H9 (cell line): ENCODE data around the gene CACTIN. TPM values are rescaled to one million over a fixed set of nuclear protein-coding genes. Genes with fewer than 3 reads are reported as not detected.

ENCODE experiments used
- DNase-seq: peaks from one replicate; pipeline ENCODE4 v3.0.0-alpha.2; 2017
- H2AFZ ChIP-seq: one replicate; pipeline ENCODE4 v1.6.1; 2013; ENCODE audit warnings: mild to moderate bottlenecking, low read length, control low read depth, moderate library complexity
- H2AK5ac ChIP-seq: 2 replicates; pipeline ENCODE4 v1.6.1; 2013; ENCODE audit warnings: low read length, control low read depth, mixed read lengths; ENCODE audit not compliant: insufficient read length
- H2BK120ac ChIP-seq: one replicate; pipeline ENCODE4 v1.6.1; 2013; ENCODE audit warnings: low read depth, mild to moderate bottlenecking, low read length, control low read depth, inconsistent platforms; ENCODE audit not compliant: poor library complexity, severe bottlenecking
- H2BK12ac ChIP-seq: 2 replicates; pipeline ENCODE4 v1.6.1; 2013; ENCODE audit warnings: low read length, control low read depth, mixed read lengths, low read depth; ENCODE audit not compliant: insufficient read length
- H2BK15ac ChIP-seq: 2 replicates; pipeline ENCODE4 v1.6.1; 2013; ENCODE audit warnings: low read depth, low read length, control low read depth
- H2BK20ac ChIP-seq: one replicate; pipeline ENCODE4 v1.6.1; 2013; ENCODE audit warnings: low read depth, mild to moderate bottlenecking, low read length, control low read depth, inconsistent platforms; ENCODE audit not compliant: poor library complexity, severe bottlenecking
- H2BK5ac ChIP-seq: 2 replicates; pipeline ENCODE4 v1.6.1; 2013; ENCODE audit warnings: low read length, control low read depth, mixed read lengths; ENCODE audit not compliant: insufficient read length
- H3K14ac ChIP-seq: 2 replicates; pipeline ENCODE4 v1.6.1; 2013; ENCODE audit warnings: low read length, control low read depth; ENCODE audit not compliant: insufficient read depth
- H3K18ac ChIP-seq: 2 replicates; pipeline ENCODE4 v1.6.1; 2013; ENCODE audit warnings: low read depth, mild to moderate bottlenecking, mixed read lengths, low read length, control low read depth; ENCODE audit not compliant: insufficient read length
- H3K23ac ChIP-seq: 2 replicates; pipeline ENCODE4 v1.6.1; 2013; ENCODE audit warnings: low read length, control low read depth, mixed read lengths, low read depth; ENCODE audit not compliant: insufficient read length
- H3K23me2 ChIP-seq: 2 replicates; pipeline ENCODE4 v1.6.1; 2013; ENCODE audit warnings: low read depth, mild to moderate bottlenecking, mixed read lengths, low read length, control low read depth; ENCODE audit not compliant: insufficient read length, poor library complexity, severe bottlenecking
- H3K27ac ChIP-seq: 2 replicates; pipeline ENCODE4 v1.5.1; 2013; ENCODE audit warnings: low read length, control low read depth, mixed read lengths, low read depth; ENCODE audit not compliant: insufficient read length
- H3K27me3 ChIP-seq: 2 replicates; pipeline ENCODE4 v1.6.1; 2013; ENCODE audit warnings: low read length, control low read depth, inconsistent platforms; ENCODE audit not compliant: insufficient read depth
- H3K4ac ChIP-seq: 2 replicates; pipeline ENCODE4 v1.6.1; 2013; ENCODE audit warnings: low read depth, mild to moderate bottlenecking, control low read depth, inconsistent platforms, low read length, moderate library complexity
- H3K4me1 ChIP-seq: 2 replicates; pipeline ENCODE4 v1.6.1; 2013; ENCODE audit warnings: low read length, control low read depth, inconsistent platforms; ENCODE audit not compliant: insufficient read depth
- H3K4me2 ChIP-seq: 2 replicates; pipeline ENCODE4 v1.6.1; 2013; ENCODE audit warnings: low read length, control low read depth, mixed read lengths; ENCODE audit not compliant: insufficient read length, insufficient read depth
- H3K56ac ChIP-seq: 2 replicates; pipeline ENCODE4 v1.6.1; 2013; ENCODE audit warnings: low read depth, mild to moderate bottlenecking, mixed read lengths, low read length, control low read depth; ENCODE audit not compliant: insufficient read length
- H3K79me1 ChIP-seq: 2 replicates; pipeline ENCODE4 v1.6.1; 2013; ENCODE audit warnings: low read depth, mild to moderate bottlenecking, moderate library complexity, low read length, control low read depth, inconsistent platforms; ENCODE audit not compliant: insufficient read depth, poor library complexity, severe bottlenecking
- H3K79me2 ChIP-seq: 2 replicates; pipeline ENCODE4 v1.6.1; 2013; ENCODE audit warnings: low read length, control low read depth, inconsistent platforms; ENCODE audit not compliant: insufficient read depth
- H3K9ac ChIP-seq: 2 replicates; pipeline ENCODE4 v1.6.1; 2013; ENCODE audit warnings: low read length, control low read depth, mixed read lengths; ENCODE audit not compliant: insufficient read length; ENCODE audit errors: extremely low read depth
- H3K9me3 ChIP-seq: one replicate; pipeline ENCODE4 v1.6.1; 2013; ENCODE audit warnings: low read depth, low read length, inconsistent platforms; ENCODE audit not compliant: control insufficient read depth
- H3T11ph ChIP-seq: one replicate; pipeline ENCODE4 v1.6.1; 2013; ENCODE audit warnings: mild to moderate bottlenecking, low read length, control low read depth, inconsistent platforms
- H4K20me1 ChIP-seq: one replicate; pipeline ENCODE4 v1.6.1; 2013; ENCODE audit not compliant: control insufficient read depth, insufficient read length, insufficient read depth
- H4K5ac ChIP-seq: 2 replicates; pipeline ENCODE4 v1.6.1; 2013; ENCODE audit warnings: low read depth, mild to moderate bottlenecking, mixed read lengths, low read length, control low read depth; ENCODE audit not compliant: insufficient read length
- H4K8ac ChIP-seq: replicated peaks from 2 replicates; pipeline ENCODE4 v1.6.1; 2013; ENCODE audit warnings: low read length, control low read depth, mixed read lengths, low read depth; ENCODE audit not compliant: insufficient read length
- H4K91ac ChIP-seq: 2 replicates; pipeline ENCODE4 v1.6.1; 2013; ENCODE audit warnings: low read depth, mild to moderate bottlenecking, moderate library complexity, mixed read lengths, low read length, control low read depth; ENCODE audit not compliant: insufficient read length
- H3K27ac Mint-ChIP-seq, 3 experiments: 2 replicates in 2 of 3; 3 replicates in 1 of 3; pipeline ENCODE4 v1.8.0; 2020 to 2021; ENCODE audit warnings: mixed read lengths in 3 of 3, mild to moderate bottlenecking in 1 of 3, moderate library complexity in 1 of 3
- H3K27me3 Mint-ChIP-seq: 2 replicates; pipeline ENCODE4 v1.8.0; 2021; ENCODE audit warnings: low read depth, mild to moderate bottlenecking, moderate library complexity, mixed read lengths
- H3K36me3 Mint-ChIP-seq, 3 experiments: 2 replicates in 2 of 3; 3 replicates in 1 of 3; pipeline ENCODE4 v1.8.0; 2020 to 2021; ENCODE audit warnings: low read depth in 3 of 3, mixed read lengths in 3 of 3; ENCODE audit not compliant: insufficient read depth in 1 of 3
- H3K4me1 Mint-ChIP-seq, 2 experiments: 2 replicates each; pipeline ENCODE4 v1.8.0; 2020; ENCODE audit warnings: mixed read lengths in 2 of 2
- H3K4me3 Mint-ChIP-seq, 2 experiments: 2 replicates in 1 of 2; 3 replicates in 1 of 2; pipeline ENCODE4 v1.8.0; 2020 to 2021; ENCODE audit warnings: mild to moderate bottlenecking in 2 of 2, mixed read lengths in 2 of 2, moderate library complexity in 1 of 2
- H3K9me3 Mint-ChIP-seq, 2 experiments: 2 replicates in 1 of 2; 3 replicates in 1 of 2; pipeline ENCODE4 v1.8.0; 2020; ENCODE audit warnings: mild to moderate bottlenecking in 2 of 2, mixed read lengths in 2 of 2, moderate library complexity in 1 of 2
- WGBS: extraction: QIAGEN DNeasy Blood & Tissue Kit; methylation state at CpG from one replicate; pipeline ENCODE4 v1.1.7; 2013; ENCODE audit warnings: missing lambda C conversion rate, low lambda C conversion rate, mixed read lengths; ENCODE audit not compliant: insufficient read length; ENCODE audit errors: extremely low coverage; 5-methylcytosine and 5-hydroxymethylcytosine counted together
- total RNA-seq: library from RNA; stranded (reverse); gene quantifications from 2 replicates; pipeline ENCODE4 v1.2.1, GENCODE V29; 2021
- TF ChIP-seq, protein P1 (sequence below): fragments of 200-600 bp; sonication (generic); conservative IDR thresholded peaks from 3 replicates; pipeline ENCODE4 v1.8.0; 2021; ENCODE audit warnings: antibody characterized with exemption, mild to moderate bottlenecking

Gene CACTIN
- total RNA-seq, 1 experiment from 2014 or later: 37.3 TPM

- no peak overlapping the region for H3K27ac ChIP-seq
- H3K4me3 Mint-ChIP-seq: no peak overlapping the region
- WGBS: no CpG with 5 or more reads among the region's 13 CpGs
Observed at GRCh38 chr19:3674784-3675543, 48.4 kb upstream of the CACTIN start.

More at GRCh38 chr19:3674784-3675543, 48.4 kb upstream of the CACTIN start:
- Histone ChIP-seq H3K4ac (no peak overlapping the region), H3K18ac (no peak overlapping the region), H3K27me3 (no peaks in the 10 kb centered on the region), H3K14ac (no peak overlapping the region), H2BK120ac (no peak overlapping the region), H3K9ac (peak overlapping the region; percentile 11), H2BK20ac (no peak overlapping the region), H3K9me3 (no peaks in the 10 kb centered on the region), H2BK5ac (no peak overlapping the region), H2AFZ (no peak overlapping the region), H3K56ac (no peak overlapping the region), H3K79me2 (no peaks in the 10 kb centered on the region), H3T11ph (no peak overlapping the region), H3K23me2 (no peaks in the 10 kb centered on the region), H3K23ac (no peak overlapping the region), H4K5ac (no peak overlapping the region), H2BK15ac (no peak overlapping the region), H3K79me1 (peaks cover 4% of the 10 kb centered on the region), H2AK5ac (no peak overlapping the region), H4K8ac (no peak overlapping the region), H2BK12ac (no peak overlapping the region), H4K91ac (no peak overlapping the region), H4K20me1 (peaks cover 9% of the 10 kb centered on the region), H3K4me2 (no peak overlapping the region), H3K4me1 (no peaks in the 10 kb centered on the region; the same call in 1 of the 2 replicates)
- peaks cover 13 to 17% of the 10 kb centered on the region in 2 experiments for H3K4me1 Mint-ChIP-seq
- DNase-seq: no peak
- TF ChIP-seq, protein P1, sequence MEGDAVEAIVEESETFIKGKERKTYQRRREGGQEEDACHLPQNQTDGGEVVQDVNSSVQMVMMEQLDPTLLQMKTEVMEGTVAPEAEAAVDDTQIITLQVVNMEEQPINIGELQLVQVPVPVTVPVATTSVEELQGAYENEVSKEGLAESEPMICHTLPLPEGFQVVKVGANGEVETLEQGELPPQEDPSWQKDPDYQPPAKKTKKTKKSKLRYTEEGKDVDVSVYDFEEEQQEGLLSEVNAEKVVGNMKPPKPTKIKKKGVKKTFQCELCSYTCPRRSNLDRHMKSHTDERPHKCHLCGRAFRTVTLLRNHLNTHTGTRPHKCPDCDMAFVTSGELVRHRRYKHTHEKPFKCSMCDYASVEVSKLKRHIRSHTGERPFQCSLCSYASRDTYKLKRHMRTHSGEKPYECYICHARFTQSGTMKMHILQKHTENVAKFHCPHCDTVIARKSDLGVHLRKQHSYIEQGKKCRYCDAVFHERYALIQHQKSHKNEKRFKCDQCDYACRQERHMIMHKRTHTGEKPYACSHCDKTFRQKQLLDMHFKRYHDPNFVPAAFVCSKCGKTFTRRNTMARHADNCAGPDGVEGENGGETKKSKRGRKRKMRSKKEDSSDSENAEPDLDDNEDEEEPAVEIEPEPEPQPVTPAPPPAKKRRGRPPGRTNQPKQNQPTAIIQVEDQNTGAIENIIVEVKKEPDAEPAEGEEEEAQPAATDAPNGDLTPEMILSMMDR: no peak
- no peak overlapping the region for H3K27ac Mint-ChIP-seq
- H3K9me3 Mint-ChIP-seq: no peaks in the 10 kb centered on the region
- no peaks in the 10 kb centered on the region for H3K27me3 Mint-ChIP-seq
- H3K36me3 Mint-ChIP-seq: peaks cover 3 to 4% (median 4%) of the 10 kb centered on the region in 3 experiments; a peak in 5 of 7 replicates
